Prostate gland (tissue), 2 donors: ENCODE results near the gene IGLL1.

Experiments used
- POLR2A ChIP-seq: fragments of 450-650 bp; IDR thresholded peaks from one replicate; pipeline ENCODE4 v1.6.1; 2016; ENCODE audit warnings: antibody characterized with exemption, mild to moderate bottlenecking
- TF ChIP-seq, protein P1 (sequence below), 4 experiments: fragments of 200-600 bp in 2 of 4; fragments of 450-650 bp in 2 of 4; sonication (generic) in 2 of 4; IDR thresholded peaks; 1 replicate in 3 of 4; 2 replicates in 1 of 4; pipeline ENCODE4 v1.5.1; 2016 to 2019; ENCODE audit warnings: antibody characterized with exemption in 4 of 4, mild to moderate bottlenecking in 2 of 4, moderate library complexity in 2 of 4

DNA sequence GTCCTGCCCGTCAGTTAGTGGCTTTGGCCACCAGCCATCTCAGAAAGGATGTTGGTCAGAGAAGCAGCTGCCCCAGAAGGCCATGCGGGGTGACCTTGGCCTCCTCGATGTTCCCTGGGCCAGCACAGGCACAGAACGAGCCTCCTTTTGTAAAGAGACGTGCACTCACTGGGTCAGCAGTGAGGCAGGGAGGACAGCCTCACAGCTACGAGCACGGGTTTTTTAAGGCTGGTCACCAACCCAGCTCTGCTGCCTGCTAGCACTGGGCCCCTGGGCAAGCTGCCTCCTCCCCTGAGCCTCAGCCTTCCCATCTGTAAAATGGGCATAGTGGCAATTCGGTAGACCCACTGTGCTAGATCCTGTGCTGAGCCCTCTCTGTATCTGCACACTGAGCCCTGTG, 10.8 kb downstream of the IGLL1 start:
- TF ChIP-seq POLR2A = no peak
- TF ChIP-seq, protein P1, sequence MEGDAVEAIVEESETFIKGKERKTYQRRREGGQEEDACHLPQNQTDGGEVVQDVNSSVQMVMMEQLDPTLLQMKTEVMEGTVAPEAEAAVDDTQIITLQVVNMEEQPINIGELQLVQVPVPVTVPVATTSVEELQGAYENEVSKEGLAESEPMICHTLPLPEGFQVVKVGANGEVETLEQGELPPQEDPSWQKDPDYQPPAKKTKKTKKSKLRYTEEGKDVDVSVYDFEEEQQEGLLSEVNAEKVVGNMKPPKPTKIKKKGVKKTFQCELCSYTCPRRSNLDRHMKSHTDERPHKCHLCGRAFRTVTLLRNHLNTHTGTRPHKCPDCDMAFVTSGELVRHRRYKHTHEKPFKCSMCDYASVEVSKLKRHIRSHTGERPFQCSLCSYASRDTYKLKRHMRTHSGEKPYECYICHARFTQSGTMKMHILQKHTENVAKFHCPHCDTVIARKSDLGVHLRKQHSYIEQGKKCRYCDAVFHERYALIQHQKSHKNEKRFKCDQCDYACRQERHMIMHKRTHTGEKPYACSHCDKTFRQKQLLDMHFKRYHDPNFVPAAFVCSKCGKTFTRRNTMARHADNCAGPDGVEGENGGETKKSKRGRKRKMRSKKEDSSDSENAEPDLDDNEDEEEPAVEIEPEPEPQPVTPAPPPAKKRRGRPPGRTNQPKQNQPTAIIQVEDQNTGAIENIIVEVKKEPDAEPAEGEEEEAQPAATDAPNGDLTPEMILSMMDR (IDR thresholded peaks at IDR 0.05) = no peak
